ENCODE results near the gene OSBPL7. TPM values are rescaled to one million over a fixed set of nuclear protein-coding genes. Genes with fewer than 3 reads are reported as not detected.

The OSBPL7 gene
- total RNA-seq, 1 experiment from 2014 or later, result 46.8 TPM

- H3K4me3 ChIP-seq (ENCODE audit: low read depth, low read length), result no peak overlapping the region
- Mint-ChIP-seq H3K4me1 (ENCODE audit: low read depth, unreplicated experiment) (peaks cover 32% of the 10 kb centered on the region), H3K27ac (ENCODE audit: unreplicated experiment) (peak overlapping the region; percentile 93), H3K4me3 (ENCODE audit: unreplicated experiment) (no peak overlapping the region), H3K36me3 (ENCODE audit: insufficient read depth, unreplicated experiment) (peaks cover 21% of the 10 kb centered on the region), H3K27me3 (ENCODE audit: insufficient read depth, unreplicated experiment) (no peaks in the 10 kb centered on the region), H3K9me3 (ENCODE audit: unreplicated experiment) (no peaks in the 10 kb centered on the region)
- peak in 1 of 2 experiments; percentile 48 for DNase-seq
- peaks cover 36% of the 10 kb centered on the region for H3K4me1 ChIP-seq
- no peaks in the 10 kb centered on the region for H3K27me3 ChIP-seq (replicated peaks; ENCODE audit: control insufficient read depth, insufficient read depth, low read length)
- ChIA-PET CTCF (interaction anchor here (1.2 kb wide), 1 partner anchor 8 kb away, joined by 7 read pairs; the partner anchor contains the start of gene OSBPL7), POLR2A (no interaction called here)
- BruUV-seq (replicated peaks), result no TSS peak
- H3K9me3 ChIP-seq, result no peaks in the 10 kb centered on the region
- peaks cover 11% of the 10 kb centered on the region; the same call in 1 of the 2 replicates for H3K36me3 ChIP-seq (ENCODE audit: control insufficient read depth, insufficient read depth, low read length)
- TF ChIP-seq, protein P1, sequence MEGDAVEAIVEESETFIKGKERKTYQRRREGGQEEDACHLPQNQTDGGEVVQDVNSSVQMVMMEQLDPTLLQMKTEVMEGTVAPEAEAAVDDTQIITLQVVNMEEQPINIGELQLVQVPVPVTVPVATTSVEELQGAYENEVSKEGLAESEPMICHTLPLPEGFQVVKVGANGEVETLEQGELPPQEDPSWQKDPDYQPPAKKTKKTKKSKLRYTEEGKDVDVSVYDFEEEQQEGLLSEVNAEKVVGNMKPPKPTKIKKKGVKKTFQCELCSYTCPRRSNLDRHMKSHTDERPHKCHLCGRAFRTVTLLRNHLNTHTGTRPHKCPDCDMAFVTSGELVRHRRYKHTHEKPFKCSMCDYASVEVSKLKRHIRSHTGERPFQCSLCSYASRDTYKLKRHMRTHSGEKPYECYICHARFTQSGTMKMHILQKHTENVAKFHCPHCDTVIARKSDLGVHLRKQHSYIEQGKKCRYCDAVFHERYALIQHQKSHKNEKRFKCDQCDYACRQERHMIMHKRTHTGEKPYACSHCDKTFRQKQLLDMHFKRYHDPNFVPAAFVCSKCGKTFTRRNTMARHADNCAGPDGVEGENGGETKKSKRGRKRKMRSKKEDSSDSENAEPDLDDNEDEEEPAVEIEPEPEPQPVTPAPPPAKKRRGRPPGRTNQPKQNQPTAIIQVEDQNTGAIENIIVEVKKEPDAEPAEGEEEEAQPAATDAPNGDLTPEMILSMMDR (IDR thresholded peaks at IDR 0.05; ENCODE audit: insufficient read depth in 1 of 2, low read depth in 1 of 2, low read length in 1 of 2, severe bottlenecking in 1 of 2, unreplicated experiment in 1 of 2), result no peak
- intact Hi-C loops (cut with micrococcal nuclease; ENCODE audit: unreplicated experiment), result no loop called here
Measured at GRCh38 chr17:47813077-47813476, 8.5 kb downstream of the OSBPL7 start.

DNA sequence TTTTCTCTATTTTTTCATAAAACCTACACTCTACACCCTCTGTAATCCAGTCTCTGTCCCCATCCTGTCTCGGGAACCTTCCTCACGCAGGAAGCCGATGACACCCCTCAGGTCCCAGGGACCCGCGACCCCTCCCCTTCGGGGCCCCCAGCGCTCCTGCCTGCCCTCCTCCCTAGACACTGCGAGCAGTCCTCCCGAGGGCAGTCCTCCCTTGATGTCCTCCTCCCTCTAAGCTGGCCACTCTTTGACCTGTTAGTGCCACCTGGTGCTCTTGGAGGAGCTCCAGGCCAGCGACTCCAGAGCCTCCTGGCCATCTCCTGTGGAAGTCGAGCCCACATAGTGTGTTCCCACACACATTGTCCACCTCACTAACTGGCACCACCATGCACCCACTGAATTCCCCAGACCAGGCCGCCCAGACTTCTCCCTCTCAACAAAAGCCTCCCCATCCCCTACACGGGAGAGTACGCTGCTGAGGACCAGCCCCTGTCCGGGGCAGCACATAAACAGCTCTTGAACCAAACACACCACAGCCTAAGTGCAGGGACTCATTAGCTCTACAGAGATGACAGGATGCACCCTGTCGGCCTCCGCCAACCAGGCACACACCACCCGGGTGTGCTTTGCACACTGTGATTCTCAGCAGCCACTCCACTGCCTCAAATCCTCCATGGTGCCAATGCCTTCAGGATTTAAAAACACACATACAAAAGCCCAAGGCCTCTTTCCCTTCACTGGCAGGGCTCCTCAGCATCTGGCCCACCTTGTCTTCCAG is 9.3 kb downstream of the OSBPL7 start:
- CTCF ChIA-PET, result interaction anchor here (1.2 kb wide), 2 partner anchors 9 to 19 kb away, joined by 4 to 7 read pairs; partner anchors contain the start of genes LRRC46, MRPL10 and OSBPL7
- TF ChIP-seq, protein P1 (IDR thresholded peaks at IDR 0.05; ENCODE audit: insufficient read depth in 1 of 2, low read depth in 1 of 2, low read length in 1 of 2, severe bottlenecking in 1 of 2, unreplicated experiment in 1 of 2), result no peak
- H3K9me3 Mint-ChIP-seq (ENCODE audit: unreplicated experiment), result no peaks in the 10 kb centered on the region
- peak overlapping the region; percentile 93 for H3K27ac Mint-ChIP-seq (ENCODE audit: unreplicated experiment)
- H3K4me1 Mint-ChIP-seq (ENCODE audit: low read depth, unreplicated experiment), result peaks cover 36% of the 10 kb centered on the region
- no TSS peak for BruUV-seq (replicated peaks)
- H3K27me3 ChIP-seq (replicated peaks; ENCODE audit: control insufficient read depth, insufficient read depth, low read length), result no peaks in the 10 kb centered on the region
- intact Hi-C loops (cut with micrococcal nuclease; ENCODE audit: unreplicated experiment), result no loop called here
- H3K4me3 Mint-ChIP-seq (ENCODE audit: unreplicated experiment), result peak overlapping the region; percentile 56
- H3K4me1 ChIP-seq, result peaks cover 36% of the 10 kb centered on the region
- POLR2A ChIA-PET, result interaction anchor here (0.7 kb wide), 1 partner anchor 19 kb away, joined by 3 read pairs; the partner anchor contains the start of genes LRRC46 and MRPL10
- H3K9me3 ChIP-seq, result no peaks in the 10 kb centered on the region
- peaks cover 26% of the 10 kb centered on the region for H3K36me3 Mint-ChIP-seq (ENCODE audit: insufficient read depth, unreplicated experiment)
- H3K36me3 ChIP-seq (ENCODE audit: control insufficient read depth, insufficient read depth, low read length), result peaks cover 13% of the 10 kb centered on the region; the same call in 1 of the 2 replicates
- H3K27me3 Mint-ChIP-seq (ENCODE audit: insufficient read depth, unreplicated experiment), result no peaks in the 10 kb centered on the region
- DNase-seq, result peak in 1 of 2 experiments; percentile 43
- H3K4me3 ChIP-seq (ENCODE audit: low read depth, low read length), result no peak overlapping the region

- no TSS peak for BruUV-seq (replicated peaks)
- Mint-ChIP-seq H3K27ac (ENCODE audit: unreplicated experiment) (peak overlapping the region; percentile 93), H3K9me3 (ENCODE audit: unreplicated experiment) (no peaks in the 10 kb centered on the region), H3K4me3 (ENCODE audit: unreplicated experiment) (peak overlapping the region; percentile 56), H3K36me3 (ENCODE audit: insufficient read depth, unreplicated experiment) (peaks cover 29% of the 10 kb centered on the region), H3K4me1 (ENCODE audit: low read depth, unreplicated experiment) (peaks cover 36% of the 10 kb centered on the region), H3K27me3 (ENCODE audit: insufficient read depth, unreplicated experiment) (no peaks in the 10 kb centered on the region)
- H3K4me3 ChIP-seq (ENCODE audit: low read depth, low read length), result no peak overlapping the region
- no peaks in the 10 kb centered on the region for H3K9me3 ChIP-seq
- DNase-seq, result no peak
- H3K27me3 ChIP-seq (replicated peaks; ENCODE audit: control insufficient read depth, insufficient read depth, low read length), result no peaks in the 10 kb centered on the region
- intact Hi-C loops (cut with micrococcal nuclease; ENCODE audit: unreplicated experiment), result no loop called here
- POLR2A ChIA-PET, result interaction anchor here (0.6 kb wide), 1 partner anchor 20 kb away, joined by 6 read pairs; the partner anchor contains the start of genes LRRC46 and MRPL10
- CTCF ChIA-PET, result interaction anchor here (1.2 kb wide), 2 partner anchors 10 to 20 kb away, joined by 4 to 7 read pairs; partner anchors contain the start of genes LRRC46, MRPL10 and OSBPL7
- peaks cover 13% of the 10 kb centered on the region; the same call in 1 of the 2 replicates for H3K36me3 ChIP-seq (ENCODE audit: control insufficient read depth, insufficient read depth, low read length)
- peaks cover 36% of the 10 kb centered on the region for H3K4me1 ChIP-seq
- TF ChIP-seq, protein P1 (IDR thresholded peaks at IDR 0.05; ENCODE audit: insufficient read depth in 1 of 2, low read depth in 1 of 2, low read length in 1 of 2, severe bottlenecking in 1 of 2, unreplicated experiment in 1 of 2), result no peak
Measured at GRCh38 chr17:47811709-47812108, 9.9 kb downstream of the OSBPL7 start.
